Right forelimb (tissue), 1 donor: ENCODE results near the gene GREM2.

Experiments
- DNase-seq: peaks from one replicate; pipeline ENCODE4 v3.0.0-alpha.2; 2018

The GREM2 gene

DNA sequence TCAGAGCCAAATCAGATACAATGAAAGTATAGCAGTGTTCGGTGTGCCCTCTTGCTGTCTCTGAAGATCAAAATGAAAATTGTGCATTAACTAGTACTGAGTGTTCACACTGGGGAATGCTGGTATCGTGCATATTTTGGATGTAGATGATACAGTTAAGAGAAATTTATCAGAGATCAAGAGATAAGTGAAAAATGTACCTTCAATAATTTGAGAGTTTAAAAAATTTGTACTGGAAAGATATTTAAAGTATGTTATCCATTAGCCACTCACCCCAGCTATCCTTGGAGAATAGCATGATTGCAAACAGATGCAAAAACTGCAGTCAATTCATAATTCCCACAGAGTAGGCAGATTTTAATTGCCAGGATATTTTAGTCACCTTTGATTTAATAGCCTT, 56.4 kb downstream of the GREM2 start:
- DNase-seq, result no peak

DNA sequence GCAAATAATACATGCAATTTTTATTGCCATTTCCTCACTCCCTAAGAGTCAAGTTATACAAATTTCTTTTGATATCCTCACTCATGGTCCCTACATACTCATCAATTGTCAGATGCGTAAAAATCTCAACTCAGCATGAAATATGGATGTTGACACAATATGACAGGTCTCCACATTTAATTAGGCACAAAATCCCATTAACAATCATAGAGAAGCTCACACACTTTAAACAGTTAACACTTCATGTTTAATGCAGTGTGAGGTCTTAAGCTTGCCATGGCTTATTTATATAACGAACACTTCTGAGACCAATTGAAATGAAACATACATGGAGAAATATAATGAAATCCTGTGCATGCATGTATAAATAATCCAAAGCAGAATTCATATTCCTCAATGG, 58.6 kb downstream of the GREM2 start:
- DNase-seq, result no peak

- DNase-seq, result no peak
Observed at GRCh38 chr1:240539769-240540414, 72.1 kb downstream of the GREM2 start.

GRCh38 chr1:240538776-240539430, 73.1 kb downstream of the GREM2 start:
- no peak for DNase-seq

DNA sequence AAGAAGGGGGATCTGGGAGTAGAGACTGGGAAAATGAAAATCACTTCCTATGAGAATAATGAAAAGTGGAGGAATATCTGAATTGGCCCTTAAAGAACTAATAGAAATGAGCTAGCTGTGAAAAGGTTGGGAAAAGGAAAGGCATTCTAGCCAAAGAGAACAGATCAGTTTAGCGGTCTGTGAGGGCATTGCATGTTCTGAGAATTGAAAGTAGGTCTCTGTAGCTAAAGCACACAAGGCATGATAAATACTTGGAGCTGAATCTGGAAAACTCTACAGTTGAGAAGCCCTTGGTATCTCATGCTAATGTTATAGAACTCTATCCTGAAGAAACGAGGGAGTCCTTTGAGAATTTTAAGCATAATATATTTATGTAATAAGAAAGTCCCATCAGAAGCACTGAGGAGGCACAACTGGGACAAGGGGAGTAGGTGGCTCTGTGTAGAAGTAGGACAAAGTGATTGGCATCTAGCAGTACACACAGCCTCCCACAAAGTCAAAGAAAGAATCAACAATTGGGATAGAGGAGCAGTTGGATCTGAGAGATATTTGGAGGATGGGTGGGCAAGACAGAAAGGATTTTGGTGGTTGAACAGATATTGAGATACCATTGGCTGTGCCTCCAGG, 78.7 kb downstream of the GREM2 start:
- no peak for DNase-seq

GRCh38 chr1:240528591-240528990, 83.4 kb downstream of the GREM2 start:
- no peak for DNase-seq

DNA sequence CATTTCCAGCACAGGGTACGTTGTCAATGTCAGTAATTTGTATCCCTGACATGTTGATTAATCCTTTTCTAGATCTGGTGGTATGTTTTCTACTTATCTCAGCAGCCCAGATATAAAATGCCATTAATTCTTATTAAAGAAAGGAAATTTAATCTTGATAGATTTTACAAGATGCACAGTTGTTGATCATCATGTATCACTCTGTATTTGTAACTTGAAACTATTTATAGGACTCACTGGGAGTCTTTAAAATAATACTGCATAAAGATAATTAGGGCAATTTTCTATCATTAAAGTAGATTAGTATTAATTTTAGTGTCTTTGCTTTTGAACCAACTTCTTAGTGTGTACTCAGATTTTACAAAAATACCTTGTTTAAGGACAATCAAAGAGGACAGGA, 84.9 kb downstream of the GREM2 start:
- DNase-seq, result no peak

GRCh38 chr1:240526312-240526711, 85.6 kb downstream of the GREM2 start:
- no peak for DNase-seq

GRCh38 chr1:240524356-240525069, 87.4 kb downstream of the GREM2 start:
- no peak for DNase-seq

DNA sequence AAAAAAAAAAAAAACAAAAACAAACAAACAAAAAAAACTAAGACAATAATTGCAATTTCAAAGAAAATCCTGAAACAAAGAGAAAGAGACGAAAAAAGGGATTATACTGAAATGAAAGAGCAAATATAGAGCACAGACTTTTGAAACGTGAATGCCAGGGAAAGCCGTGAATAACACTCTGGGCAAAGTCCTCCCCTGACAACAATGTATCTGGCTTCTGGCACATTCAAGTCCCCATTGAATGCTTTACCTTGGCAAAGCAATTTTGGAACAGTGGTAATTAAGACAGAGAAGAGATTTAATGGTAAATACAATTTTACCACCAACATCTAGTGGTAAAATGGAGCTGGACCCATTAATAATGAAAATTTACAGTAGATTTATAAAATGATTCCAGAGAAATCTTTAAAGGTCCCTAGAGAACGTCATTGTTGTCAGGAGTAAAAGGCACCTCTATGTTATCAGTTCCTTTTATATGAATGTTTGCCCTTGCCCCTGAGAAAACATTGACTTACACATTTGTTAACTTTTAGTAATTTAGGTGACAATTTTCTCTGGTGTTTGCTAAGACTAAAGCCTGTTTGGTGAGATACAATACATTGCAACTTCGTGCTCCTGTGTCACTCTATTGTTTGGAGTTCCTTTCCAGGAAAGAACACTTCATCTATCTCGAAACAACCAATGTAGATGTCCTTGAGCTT, 89.7 kb downstream of the GREM2 start:
- no peak for DNase-seq

DNA sequence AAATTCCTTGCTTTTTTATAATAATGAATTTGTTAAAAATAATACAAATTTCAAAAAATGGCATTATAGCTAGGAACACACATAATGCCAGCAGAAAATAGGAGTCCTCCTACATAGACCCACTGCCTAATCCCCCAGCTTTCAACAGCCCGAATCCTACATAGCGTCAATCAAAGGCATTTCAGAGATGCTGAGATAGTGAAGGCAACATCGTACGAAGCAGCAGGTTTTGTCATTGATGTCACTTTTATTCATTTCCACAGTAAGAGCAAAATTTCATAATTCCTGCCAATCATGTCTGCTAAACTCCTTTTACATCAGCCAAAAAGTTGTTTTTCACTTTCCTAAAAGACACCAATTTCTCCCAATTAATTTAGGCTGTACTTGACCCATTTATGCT, 94.1 kb downstream of the GREM2 start:
- no peak for DNase-seq

DNA sequence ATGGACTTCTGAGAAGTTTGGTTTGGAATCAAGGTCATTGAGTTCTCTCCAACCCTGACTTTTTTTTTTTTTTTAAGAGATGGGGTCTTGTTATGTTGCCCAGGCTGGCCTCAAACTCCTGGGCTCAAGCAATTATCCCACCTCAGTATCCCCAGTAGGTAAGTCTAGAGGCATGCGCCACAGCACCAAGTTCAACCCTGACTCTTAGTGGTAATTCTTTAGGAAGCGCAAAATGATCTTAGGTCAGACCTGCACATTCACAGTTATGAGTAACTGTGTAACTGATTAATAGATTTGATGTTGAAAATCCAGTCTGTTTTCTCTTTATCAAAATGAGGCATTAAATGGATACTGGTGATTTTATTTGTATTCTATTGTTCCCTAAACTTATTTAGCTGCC, 95.9 kb downstream of the GREM2 start:
- no peak for DNase-seq

DNA sequence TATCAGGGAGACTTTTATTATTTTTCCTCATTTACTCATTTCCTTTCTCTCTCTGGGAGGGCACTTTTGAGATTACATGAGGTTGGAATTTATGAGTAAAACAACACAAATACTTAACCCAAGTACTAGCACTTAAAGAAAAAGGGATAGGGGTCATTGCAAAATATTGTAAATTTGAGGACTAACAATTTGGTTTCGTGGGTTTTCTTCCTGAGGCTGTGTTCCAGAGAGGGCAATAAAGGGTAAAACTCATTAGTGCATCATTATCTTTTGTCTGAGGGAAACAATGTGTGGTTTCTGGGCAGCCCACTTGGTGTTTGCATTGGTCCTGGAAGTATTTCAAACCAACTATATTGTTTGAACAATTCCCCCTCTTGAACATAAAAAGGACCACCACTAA, 96.5 kb downstream of the GREM2 start:
- no peak for DNase-seq

GRCh38 chr1:240511789-240512188, 100.2 kb downstream of the GREM2 start:
- DNase-seq, result no peak

GRCh38 chr1:240508950-240509349, 103.0 kb downstream of the GREM2 start:
- DNase-seq, result no peak

DNA sequence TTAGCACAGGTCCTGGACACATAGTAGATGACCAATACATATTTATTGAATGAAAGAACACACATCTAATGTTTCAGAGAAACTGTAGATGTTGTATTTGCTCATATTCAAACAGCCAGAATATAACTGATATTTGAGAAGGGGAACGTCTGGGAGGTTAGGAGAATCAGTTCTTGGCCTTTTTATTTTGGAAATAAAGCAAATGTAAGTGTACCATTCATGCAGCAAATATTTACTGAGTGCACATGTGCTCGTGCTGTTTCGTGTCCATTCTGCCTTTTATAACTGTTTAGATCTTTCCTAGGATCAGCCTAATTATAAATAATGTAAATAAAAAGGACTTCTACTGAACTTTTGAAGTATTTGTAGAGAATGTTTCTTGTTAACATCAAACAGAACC, 103.8 kb downstream of the GREM2 start:
- no peak for DNase-seq

- no peak for DNase-seq
Observed at GRCh38 chr1:240506176-240506575, 105.8 kb downstream of the GREM2 start.

GRCh38 chr1:240503558-240503957, 108.4 kb downstream of the GREM2 start:
- no peak for DNase-seq

GRCh38 chr1:240503036-240503435, 108.9 kb downstream of the GREM2 start:
- DNase-seq, result no peak

- no peak for DNase-seq
Observed at GRCh38 chr1:240501115-240501514, 110.8 kb downstream of the GREM2 start.

DNA sequence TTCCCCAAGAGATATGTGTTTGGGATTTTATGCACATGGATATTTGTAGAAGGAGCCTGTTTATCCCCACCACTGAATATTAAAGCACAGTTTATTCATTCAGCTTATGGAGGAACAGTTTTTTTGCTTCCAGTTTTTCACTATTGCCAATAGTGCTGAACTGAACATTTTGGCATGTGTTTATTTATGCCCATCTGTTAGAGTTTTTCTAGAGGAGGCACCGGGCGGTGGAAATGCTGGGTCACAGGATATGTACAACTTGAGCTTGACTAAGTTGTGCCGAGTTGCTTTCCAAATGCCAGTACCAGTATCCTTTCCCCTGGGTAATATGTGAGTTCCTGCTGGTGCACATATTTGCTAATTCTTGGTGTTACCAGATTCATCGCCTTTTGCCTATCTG, 111.3 kb downstream of the GREM2 start:
- no peak for DNase-seq

- no peak for DNase-seq
Observed at GRCh38 chr1:240499012-240499411, 112.9 kb downstream of the GREM2 start.

GRCh38 chr1:240498335-240498734, 113.6 kb downstream of the GREM2 start:
- DNase-seq, result no peak
